GM12874 (cell line): ENCODE results near the gene KSR1.

Source experiments
- TF ChIP-seq, protein P1 (sequence below): IDR thresholded peaks from 2 replicates; pipeline ENCODE4 v1.5.1; 2011; ENCODE audit warnings: low read depth, mild to moderate bottlenecking, control low read depth, low read length, moderate library complexity; ENCODE audit not compliant: insufficient read depth

The KSR1 gene

DNA sequence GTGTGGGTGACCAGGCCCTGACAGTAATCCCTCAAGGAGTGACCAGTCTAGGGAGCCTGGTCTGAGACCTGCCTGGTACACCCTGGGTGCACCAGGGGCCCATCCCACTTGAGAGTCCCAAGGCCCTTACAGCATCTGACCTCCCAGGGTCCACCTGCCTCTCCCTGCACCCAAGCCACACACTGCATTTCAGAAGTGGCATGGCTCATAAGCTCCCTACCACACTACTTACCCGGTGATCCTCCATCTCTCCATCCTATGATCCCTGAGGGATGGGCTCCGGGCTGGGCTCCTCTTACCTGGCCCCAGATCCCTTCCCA is 215.3 kb downstream of the KSR1 start:
- TF ChIP-seq, protein P1, sequence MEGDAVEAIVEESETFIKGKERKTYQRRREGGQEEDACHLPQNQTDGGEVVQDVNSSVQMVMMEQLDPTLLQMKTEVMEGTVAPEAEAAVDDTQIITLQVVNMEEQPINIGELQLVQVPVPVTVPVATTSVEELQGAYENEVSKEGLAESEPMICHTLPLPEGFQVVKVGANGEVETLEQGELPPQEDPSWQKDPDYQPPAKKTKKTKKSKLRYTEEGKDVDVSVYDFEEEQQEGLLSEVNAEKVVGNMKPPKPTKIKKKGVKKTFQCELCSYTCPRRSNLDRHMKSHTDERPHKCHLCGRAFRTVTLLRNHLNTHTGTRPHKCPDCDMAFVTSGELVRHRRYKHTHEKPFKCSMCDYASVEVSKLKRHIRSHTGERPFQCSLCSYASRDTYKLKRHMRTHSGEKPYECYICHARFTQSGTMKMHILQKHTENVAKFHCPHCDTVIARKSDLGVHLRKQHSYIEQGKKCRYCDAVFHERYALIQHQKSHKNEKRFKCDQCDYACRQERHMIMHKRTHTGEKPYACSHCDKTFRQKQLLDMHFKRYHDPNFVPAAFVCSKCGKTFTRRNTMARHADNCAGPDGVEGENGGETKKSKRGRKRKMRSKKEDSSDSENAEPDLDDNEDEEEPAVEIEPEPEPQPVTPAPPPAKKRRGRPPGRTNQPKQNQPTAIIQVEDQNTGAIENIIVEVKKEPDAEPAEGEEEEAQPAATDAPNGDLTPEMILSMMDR: no peak

DNA sequence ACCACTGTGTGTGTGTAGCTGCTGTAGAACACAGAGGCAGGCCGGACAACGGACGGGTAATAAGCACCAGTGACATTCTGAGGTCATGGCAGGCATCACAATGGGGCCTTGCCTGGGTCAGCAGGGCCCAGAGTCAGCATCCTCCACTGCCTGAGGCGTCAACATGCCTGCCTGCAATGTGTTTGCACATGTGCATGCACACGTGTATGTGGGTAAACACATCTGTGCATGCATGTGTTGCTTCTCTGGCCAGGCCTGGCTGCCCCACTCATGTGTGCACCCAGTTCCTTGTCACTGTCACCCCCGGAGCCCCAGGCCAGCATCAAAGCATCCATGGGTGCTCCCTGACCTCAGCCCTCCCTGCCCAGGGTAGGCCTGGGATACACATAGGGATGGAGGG is 218.1 kb downstream of the KSR1 start:
- TF ChIP-seq, protein P1: no peak
